ENCODE data around the gene CHST8. TPM values are rescaled to one million over a fixed set of nuclear protein-coding genes. Genes with fewer than 3 reads are reported as not detected.

The CHST8 gene
- polyA plus RNA-seq, 2 of the 4 experiments (the other 2 are of a cell fraction), result not detected

DNA sequence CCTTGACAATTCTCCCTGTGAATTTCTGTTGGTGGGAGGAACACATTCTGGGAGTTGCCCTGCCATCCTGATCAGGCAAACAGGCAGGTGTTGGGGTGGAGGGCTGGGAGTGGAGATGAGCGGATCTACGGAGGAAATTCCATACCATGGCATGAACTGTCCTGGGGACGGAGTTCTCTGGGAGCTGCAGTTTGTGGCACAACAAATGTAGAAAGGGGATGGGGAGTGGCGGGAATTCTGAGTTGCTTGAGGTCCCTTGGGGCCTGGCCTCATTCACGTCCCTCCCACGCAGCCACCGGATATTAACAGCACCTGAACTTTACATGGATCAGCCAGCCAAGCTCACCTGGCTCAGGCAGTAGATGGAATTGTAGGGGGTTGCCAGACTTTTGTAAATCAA lies 70.0 kb downstream of the CHST8 start:
- Histone ChIP-seq H3K9me3 (no peaks in the 10 kb centered on the region), H3K4me2 (no peak overlapping the region), H3K27ac (no peak overlapping the region), H3K4me1 (no peaks in the 10 kb centered on the region), H3K4me3 (no peak overlapping the region)
- ATAC-seq, result no peak
- TF ChIP-seq POLR2AphosphoS2 (conservative IDR thresholded peaks at IDR 0.05; ENCODE audit: low read length) (no peak), HEYL (CRISPR knock-in tag; IDR thresholded peaks at IDR 0.05) (no peak), HDAC2 (IDR thresholded peaks at IDR 0.05) (no peak), RCOR1 (IDR thresholded peaks at IDR 0.05; ENCODE audit: low read depth, low read length) (no peak), ZSCAN20 (CRISPR knock-in tag; IDR thresholded peaks at IDR 0.05) (no peak), MAFK (IDR thresholded peaks at IDR 0.05; ENCODE audit: partially characterized antibody) (no peak), SREBF2 (IDR thresholded peaks at IDR 0.05) (no peak), FOSB (CRISPR knock-in tag; IDR thresholded peaks at IDR 0.05) (no peak), KDM5A (IDR thresholded peaks at IDR 0.05) (no peak), KDM1A (IDR thresholded peaks at IDR 0.05; ENCODE audit: low read depth) (no peak), ESRRA (IDR thresholded peaks at IDR 0.05; ENCODE audit: borderline replicate concordance, low read length) (no peak), CHD2 (IDR thresholded peaks at IDR 0.05; ENCODE audit: low read length, partially characterized antibody) (no peak)
- TF ChIP-seq, protein P1, sequence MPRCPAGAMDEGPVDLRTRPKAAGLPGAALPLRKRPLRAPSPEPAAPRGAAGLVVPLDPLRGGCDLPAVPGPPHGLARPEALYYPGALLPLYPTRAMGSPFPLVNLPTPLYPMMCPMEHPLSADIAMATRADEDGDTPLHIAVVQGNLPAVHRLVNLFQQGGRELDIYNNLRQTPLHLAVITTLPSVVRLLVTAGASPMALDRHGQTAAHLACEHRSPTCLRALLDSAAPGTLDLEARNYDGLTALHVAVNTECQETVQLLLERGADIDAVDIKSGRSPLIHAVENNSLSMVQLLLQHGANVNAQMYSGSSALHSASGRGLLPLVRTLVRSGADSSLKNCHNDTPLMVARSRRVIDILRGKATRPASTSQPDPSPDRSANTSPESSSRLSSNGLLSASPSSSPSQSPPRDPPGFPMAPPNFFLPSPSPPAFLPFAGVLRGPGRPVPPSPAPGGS (IDR thresholded peaks at IDR 0.05), result no peak
- TF ChIP-seq, protein P2, sequence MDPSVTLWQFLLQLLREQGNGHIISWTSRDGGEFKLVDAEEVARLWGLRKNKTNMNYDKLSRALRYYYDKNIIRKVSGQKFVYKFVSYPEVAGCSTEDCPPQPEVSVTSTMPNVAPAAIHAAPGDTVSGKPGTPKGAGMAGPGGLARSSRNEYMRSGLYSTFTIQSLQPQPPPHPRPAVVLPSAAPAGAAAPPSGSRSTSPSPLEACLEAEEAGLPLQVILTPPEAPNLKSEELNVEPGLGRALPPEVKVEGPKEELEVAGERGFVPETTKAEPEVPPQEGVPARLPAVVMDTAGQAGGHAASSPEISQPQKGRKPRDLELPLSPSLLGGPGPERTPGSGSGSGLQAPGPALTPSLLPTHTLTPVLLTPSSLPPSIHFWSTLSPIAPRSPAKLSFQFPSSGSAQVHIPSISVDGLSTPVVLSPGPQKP (IDR thresholded peaks at IDR 0.05; ENCODE audit: low read depth, low read length), result no peak
- CTCF ChIA-PET, result interaction anchor here (0.7 to 1.5 kb wide), 5 partner anchors 9 to 261 kb away, joined by 3 to 5 read pairs (median 3); no protein-coding TSS in a partner anchor
- POLR2A ChIA-PET, result no interaction called here
- FAIRE-seq, result no peak
- DNase-seq (ENCODE audit: low read depth in 1 of 2, low spot score in 1 of 2), result no peak
- WGBS (ENCODE audit: missing lambda C conversion rate), result 39% methylated on average over 7 of the region's 7 CpGs

DNA sequence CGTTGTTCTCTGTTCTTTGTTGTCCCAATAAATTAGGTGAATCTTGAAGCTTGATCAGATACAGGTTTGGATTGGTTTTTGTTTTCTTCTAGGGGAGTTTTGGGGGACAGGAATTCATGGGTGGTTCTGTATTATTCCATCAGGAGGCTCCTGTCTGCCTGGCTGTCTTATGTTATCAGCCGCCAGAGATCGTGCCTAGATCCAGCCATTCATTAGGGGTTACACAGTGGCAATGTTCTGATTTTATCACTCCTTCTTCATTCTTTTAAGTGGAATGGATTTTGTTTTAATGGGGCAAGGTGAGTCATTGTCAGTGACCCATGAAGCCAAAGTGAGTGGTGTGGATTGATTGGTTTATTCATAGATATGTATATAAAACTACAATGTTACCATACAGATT lies 71.9 kb downstream of the CHST8 start:
- no peak overlapping the region for H3K27ac ChIP-seq
- no peak overlapping the region for H3K4me3 ChIP-seq
- ATAC-seq (no peak), DNase-seq (ENCODE audit: low read depth in 1 of 2, low spot score in 1 of 2) (no peak), FAIRE-seq (peak; percentile 23)
- 28% methylated on average over 3 of the region's 3 CpGs for WGBS (ENCODE audit: missing lambda C conversion rate)
- H3K9me3 ChIP-seq, result no peaks in the 10 kb centered on the region
- CTCF ChIA-PET, result no interaction called here
- TF ChIP-seq POLR2AphosphoS2 (conservative IDR thresholded peaks at IDR 0.05; ENCODE audit: low read length), result no peak
- no peak for TF ChIP-seq CBX8 (IDR thresholded peaks at IDR 0.05)
- TF ChIP-seq ZSCAN20 (CRISPR knock-in tag; IDR thresholded peaks at IDR 0.05), result no peak
- TF ChIP-seq, protein P3, sequence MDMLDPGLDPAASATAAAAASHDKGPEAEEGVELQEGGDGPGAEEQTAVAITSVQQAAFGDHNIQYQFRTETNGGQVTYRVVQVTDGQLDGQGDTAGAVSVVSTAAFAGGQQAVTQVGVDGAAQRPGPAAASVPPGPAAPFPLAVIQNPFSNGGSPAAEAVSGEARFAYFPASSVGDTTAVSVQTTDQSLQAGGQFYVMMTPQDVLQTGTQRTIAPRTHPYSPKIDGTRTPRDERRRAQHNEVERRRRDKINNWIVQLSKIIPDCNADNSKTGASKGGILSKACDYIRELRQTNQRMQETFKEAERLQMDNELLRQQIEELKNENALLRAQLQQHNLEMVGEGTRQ (IDR thresholded peaks at IDR 0.05), result no peak
- TF ChIP-seq JUN (IDR thresholded peaks at IDR 0.05), result no peak
- TF ChIP-seq, protein P1 (IDR thresholded peaks at IDR 0.05), result no peak
- TF ChIP-seq HOXB5 (CRISPR knock-in tag; IDR thresholded peaks at IDR 0.05), result no peak
- TF ChIP-seq, protein P4, sequence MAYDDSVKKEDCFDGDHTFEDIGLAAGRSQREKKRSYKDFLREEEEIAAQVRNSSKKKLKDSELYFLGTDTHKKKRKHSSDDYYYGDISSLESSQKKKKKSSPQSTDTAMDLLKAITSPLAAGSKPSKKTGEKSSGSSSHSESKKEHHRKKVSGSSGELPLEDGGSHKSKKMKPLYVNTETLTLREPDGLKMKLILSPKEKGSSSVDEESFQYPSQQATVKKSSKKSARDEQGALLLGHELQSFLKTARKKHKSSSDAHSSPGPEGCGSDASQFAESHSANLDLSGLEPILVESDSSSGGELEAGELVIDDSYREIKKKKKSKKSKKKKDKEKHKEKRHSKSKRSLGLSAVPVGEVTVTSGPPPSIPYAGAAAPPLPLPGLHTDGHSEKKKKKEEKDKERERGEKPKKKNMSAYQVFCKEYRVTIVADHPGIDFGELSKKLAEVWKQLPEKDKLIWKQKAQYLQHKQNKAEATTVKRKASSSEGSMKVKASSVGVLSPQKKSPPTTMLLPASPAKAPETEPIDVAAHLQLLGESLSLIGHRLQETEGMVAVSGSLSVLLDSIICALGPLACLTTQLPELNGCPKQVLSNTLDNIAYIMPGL (CRISPR knock-in tag; IDR thresholded peaks at IDR 0.05; ENCODE audit: borderline replicate concordance), result no peak
- no peak for TF ChIP-seq KDM1A (IDR thresholded peaks at IDR 0.05; ENCODE audit: low read depth)
- no peak for TF ChIP-seq NFE2L2 (conservative IDR thresholded peaks at IDR 0.05; ENCODE audit: low read length)
- TF ChIP-seq CBX2 (IDR thresholded peaks at IDR 0.05; ENCODE audit: borderline replicate concordance, low read depth), result no peak
- TF ChIP-seq, protein P5, sequence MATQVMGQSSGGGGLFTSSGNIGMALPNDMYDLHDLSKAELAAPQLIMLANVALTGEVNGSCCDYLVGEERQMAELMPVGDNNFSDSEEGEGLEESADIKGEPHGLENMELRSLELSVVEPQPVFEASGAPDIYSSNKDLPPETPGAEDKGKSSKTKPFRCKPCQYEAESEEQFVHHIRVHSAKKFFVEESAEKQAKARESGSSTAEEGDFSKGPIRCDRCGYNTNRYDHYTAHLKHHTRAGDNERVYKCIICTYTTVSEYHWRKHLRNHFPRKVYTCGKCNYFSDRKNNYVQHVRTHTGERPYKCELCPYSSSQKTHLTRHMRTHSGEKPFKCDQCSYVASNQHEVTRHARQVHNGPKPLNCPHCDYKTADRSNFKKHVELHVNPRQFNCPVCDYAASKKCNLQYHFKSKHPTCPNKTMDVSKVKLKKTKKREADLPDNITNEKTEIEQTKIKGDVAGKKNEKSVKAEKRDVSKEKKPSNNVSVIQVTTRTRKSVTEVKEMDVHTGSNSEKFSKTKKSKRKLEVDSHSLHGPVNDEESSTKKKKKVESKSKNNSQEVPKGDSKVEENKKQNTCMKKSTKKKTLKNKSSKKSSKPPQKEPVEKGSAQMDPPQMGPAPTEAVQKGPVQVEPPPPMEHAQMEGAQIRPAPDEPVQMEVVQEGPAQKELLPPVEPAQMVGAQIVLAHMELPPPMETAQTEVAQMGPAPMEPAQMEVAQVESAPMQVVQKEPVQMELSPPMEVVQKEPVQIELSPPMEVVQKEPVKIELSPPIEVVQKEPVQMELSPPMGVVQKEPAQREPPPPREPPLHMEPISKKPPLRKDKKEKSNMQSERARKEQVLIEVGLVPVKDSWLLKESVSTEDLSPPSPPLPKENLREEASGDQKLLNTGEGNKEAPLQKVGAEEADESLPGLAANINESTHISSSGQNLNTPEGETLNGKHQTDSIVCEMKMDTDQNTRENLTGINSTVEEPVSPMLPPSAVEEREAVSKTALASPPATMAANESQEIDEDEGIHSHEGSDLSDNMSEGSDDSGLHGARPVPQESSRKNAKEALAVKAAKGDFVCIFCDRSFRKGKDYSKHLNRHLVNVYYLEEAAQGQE (IDR thresholded peaks at IDR 0.05), result no peak
- TF ChIP-seq EHMT2 (IDR thresholded peaks at IDR 0.05; ENCODE audit: low read depth), result no peak
- TF ChIP-seq JUNB (IDR thresholded peaks at IDR 0.05), result no peak
- TF ChIP-seq PHF8 (IDR thresholded peaks at IDR 0.05; ENCODE audit: borderline replicate concordance, low read depth), result no peak
- TF ChIP-seq GATA3 (IDR thresholded peaks at IDR 0.05; ENCODE audit: borderline replicate concordance), result no peak
- no peak for TF ChIP-seq ZC3H11A (IDR thresholded peaks at IDR 0.05)
- no peak for TF ChIP-seq MYC (IDR thresholded peaks at IDR 0.05; ENCODE audit: borderline replicate concordance, low read length)
- TF ChIP-seq TFCP2L1 (CRISPR knock-in tag; IDR thresholded peaks at IDR 0.05), result no peak
- H3K4me1 ChIP-seq, result no peaks in the 10 kb centered on the region
- POLR2A ChIA-PET, result no interaction called here
- H3K4me2 ChIP-seq, result no peak overlapping the region
